Subcutaneous abdominal adipose tissue (tissue), 5 donors: ENCODE data around the gene DCUN1D1.
"Not testable (repeated sequence)": the region's sequence is repeated elsewhere in the genome, so short reads cannot be mapped to it uniquely, and the experiment has no call there.

Experiments
- H3K27ac ChIP-seq: one replicate; pipeline ENCODE4 v1.7.0; 2013; ENCODE audit warnings: low read depth, mild to moderate bottlenecking, inconsistent platforms, low read length, moderate library complexity
- H3K27me3 ChIP-seq, 5 donors: one replicate each; pipeline ENCODE4 v1.7.0; 2013; ENCODE audit warnings: low read length in 5 of 5, inconsistent platforms in 1 of 5; ENCODE audit not compliant: control insufficient read depth in 5 of 5, insufficient read depth in 4 of 5
- H3K36me3 ChIP-seq, 5 donors: one replicate each; pipeline ENCODE4 v1.7.0; 2013; ENCODE audit warnings: low read length in 5 of 5; ENCODE audit not compliant: control insufficient read depth in 5 of 5, insufficient read depth in 5 of 5
- H3K4me1 ChIP-seq, 5 donors: one replicate each; pipeline ENCODE4 v1.7.0; 2013; ENCODE audit warnings: low read length in 5 of 5, mild to moderate bottlenecking in 3 of 5, moderate library complexity in 1 of 5; ENCODE audit not compliant: control insufficient read depth in 5 of 5, insufficient read depth in 5 of 5
- H3K4me3 ChIP-seq, 5 donors: one replicate each; pipeline ENCODE4 v1.7.0; 2013; ENCODE audit warnings: low read length in 5 of 5, low read depth in 1 of 5
- H3K9ac ChIP-seq, 5 donors: one replicate each; pipeline ENCODE4 v1.7.0; 2013; ENCODE audit warnings: low read length in 5 of 5, mild to moderate bottlenecking in 4 of 5, moderate library complexity in 3 of 5
- H3K9me3 ChIP-seq, 5 donors: one replicate each; pipeline ENCODE4 v1.7.0; 2013; ENCODE audit warnings: low read length in 5 of 5; ENCODE audit not compliant: control insufficient read depth in 5 of 5
- donor health status: healthy.
- donor health status: healthy.
- donor health status: healthy.
- donor health status: healthy.
- donor health status: healthy.

The DCUN1D1 gene

GRCh38 chr3:183008303-183008702, 28.0 kb upstream of the DCUN1D1 start:
- no peak overlapping the region for H3K9ac ChIP-seq
- H3K36me3 ChIP-seq = peaks cover 0 to 18% (median 7%) of the 10 kb centered on the region in 5 donors
- H3K4me1 ChIP-seq = peaks cover 0 to 14% (median 5%) of the 10 kb centered on the region in 5 donors
- no peak overlapping the region for H3K4me3 ChIP-seq
- H3K27ac ChIP-seq = no peak overlapping the region
- H3K9me3 ChIP-seq = no peaks in the 10 kb centered on the region
- no peaks in the 10 kb centered on the region for H3K27me3 ChIP-seq

GRCh38 chr3:183006396-183007002, 26.2 kb upstream of the DCUN1D1 start:
- Histone ChIP-seq H3K9me3 (no peaks in the 10 kb centered on the region), H3K9ac (no peak overlapping the region), H3K27me3 (no peaks in the 10 kb centered on the region), H3K27ac (no peak overlapping the region), H3K4me3 (no peak overlapping the region), H3K36me3 (peaks cover 0 to 5% (median 4%) of the 10 kb centered on the region in 5 donors), H3K4me1 (peaks cover 0 to 14% (median 5%) of the 10 kb centered on the region in 5 donors)

- Histone ChIP-seq H3K9ac (no peak overlapping the region), H3K36me3 (no peaks in the 10 kb centered on the region), H3K4me1 (no peaks in the 10 kb centered on the region), H3K4me3 (no peak overlapping the region), H3K9me3 (no peaks in the 10 kb centered on the region), H3K27me3 (no peaks in the 10 kb centered on the region), H3K27ac (no peak overlapping the region)
Observed at GRCh38 chr3:182999767-183000166, 19.4 kb upstream of the DCUN1D1 start.

GRCh38 chr3:182993486-182994201, 13.3 kb upstream of the DCUN1D1 start:
- H3K9ac ChIP-seq, H3K27me3 ChIP-seq, H3K9me3 ChIP-seq, H3K36me3 ChIP-seq, H3K4me1 ChIP-seq, H3K27ac ChIP-seq, H3K4me3 ChIP-seq: not testable (repeated sequence)

GRCh38 chr3:182989566-182989965, 9.2 kb upstream of the DCUN1D1 start:
- Histone ChIP-seq H3K9me3 (peaks cover 0 to 3% (median 0%) of the 10 kb centered on the region in 5 donors), H3K4me1 (no peaks in the 10 kb centered on the region), H3K27me3 (no peaks in the 10 kb centered on the region), H3K27ac (no peak overlapping the region), H3K4me3 (no peak overlapping the region), H3K36me3 (no peaks in the 10 kb centered on the region), H3K9ac (no peak overlapping the region)

GRCh38 chr3:182986021-182986420, 5.7 kb upstream of the DCUN1D1 start:
- Histone ChIP-seq H3K27me3 (no peaks in the 10 kb centered on the region), H3K9ac (no peak overlapping the region), H3K9me3 (no peaks in the 10 kb centered on the region), H3K4me3 (no peak overlapping the region), H3K36me3 (no peaks in the 10 kb centered on the region), H3K4me1 (peaks cover 0 to 4% (median 3%) of the 10 kb centered on the region in 5 donors), H3K27ac (no peak overlapping the region)

- no peak overlapping the region for H3K9ac ChIP-seq
- H3K4me3 ChIP-seq = no peak overlapping the region
- no peaks in the 10 kb centered on the region for H3K36me3 ChIP-seq
- no peaks in the 10 kb centered on the region for H3K27me3 ChIP-seq
- peaks cover 0 to 17% (median 15%) of the 10 kb centered on the region in 5 donors for H3K4me1 ChIP-seq
- no peaks in the 10 kb centered on the region for H3K9me3 ChIP-seq
- no peak overlapping the region for H3K27ac ChIP-seq
Observed at GRCh38 chr3:182983876-182984275, 3.5 kb upstream of the DCUN1D1 start.

GRCh38 chr3:182981038-182981380, 671 bp upstream of the DCUN1D1 start:
- H3K9ac ChIP-seq = peak overlapping the region; percentile 30 to 86 (median 77)
- peak overlapping the region; percentile 70 to 84 (median 77) for H3K4me3 ChIP-seq
- H3K36me3 ChIP-seq = no peaks in the 10 kb centered on the region
- H3K27me3 ChIP-seq = no peaks in the 10 kb centered on the region
- H3K27ac ChIP-seq = peak overlapping the region; percentile 58
- no peaks in the 10 kb centered on the region for H3K9me3 ChIP-seq
- peaks cover 0 to 24% (median 23%) of the 10 kb centered on the region in 5 donors for H3K4me1 ChIP-seq

- H3K36me3 ChIP-seq = no peaks in the 10 kb centered on the region
- H3K27me3 ChIP-seq = no peaks in the 10 kb centered on the region
- peak overlapping the region; percentile 40 for H3K27ac ChIP-seq
- peaks cover 0 to 24% (median 23%) of the 10 kb centered on the region in 5 donors for H3K4me1 ChIP-seq
- no peaks in the 10 kb centered on the region for H3K9me3 ChIP-seq
- H3K4me3 ChIP-seq = peak overlapping the region; percentile 65 to 85 (median 84)
- peak overlapping the region; percentile 57 to 87 (median 76) for H3K9ac ChIP-seq
Observed at GRCh38 chr3:182979674-182980191, 605 bp downstream of the DCUN1D1 start.

GRCh38 chr3:182979103-182979673, 1.1 kb downstream of the DCUN1D1 start:
- Histone ChIP-seq H3K27ac (peak overlapping the region; percentile 40), H3K36me3 (no peaks in the 10 kb centered on the region), H3K9me3 (no peaks in the 10 kb centered on the region), H3K9ac (peak overlapping the region; percentile 57 to 87 (median 76)), H3K4me3 (peak overlapping the region; percentile 65 to 85 (median 84)), H3K27me3 (no peaks in the 10 kb centered on the region), H3K4me1 (peaks cover 0 to 24% (median 23%) of the 10 kb centered on the region in 5 donors)
